G401 (cell line): ENCODE data around the gene KANK4. TPM values are rescaled to one million over a fixed set of nuclear protein-coding genes. Genes with fewer than 3 reads are reported as not detected.

Source experiments
- DNase-seq: peaks from one replicate; pipeline ENCODE4 v3.0.0-alpha.2; 2015; ENCODE audit warnings: low spot score
- in situ Hi-C: cut with HindIII; loops from 2 replicates; pipeline ENCODE4 v1.10.0; 2016; ENCODE audit warnings: low sequenced_read_pairs, mixed read lengths
- total RNA-seq: library from RNA; depleted of rRNA; stranded (reverse); fragments of >200 nt; shearing (Covaris generic); gene quantifications from 2 replicates; pipeline ENCODE4 v1.2.3, GENCODE V29; 2014

The KANK4 gene
- total RNA-seq, 1 experiment from 2014 or later, result not detected

- in situ Hi-C loops, result no loop called here
These were observed 10.6 kb downstream of the KANK4 start for GRCh38 chr1:62308606-62309005.

DNA sequence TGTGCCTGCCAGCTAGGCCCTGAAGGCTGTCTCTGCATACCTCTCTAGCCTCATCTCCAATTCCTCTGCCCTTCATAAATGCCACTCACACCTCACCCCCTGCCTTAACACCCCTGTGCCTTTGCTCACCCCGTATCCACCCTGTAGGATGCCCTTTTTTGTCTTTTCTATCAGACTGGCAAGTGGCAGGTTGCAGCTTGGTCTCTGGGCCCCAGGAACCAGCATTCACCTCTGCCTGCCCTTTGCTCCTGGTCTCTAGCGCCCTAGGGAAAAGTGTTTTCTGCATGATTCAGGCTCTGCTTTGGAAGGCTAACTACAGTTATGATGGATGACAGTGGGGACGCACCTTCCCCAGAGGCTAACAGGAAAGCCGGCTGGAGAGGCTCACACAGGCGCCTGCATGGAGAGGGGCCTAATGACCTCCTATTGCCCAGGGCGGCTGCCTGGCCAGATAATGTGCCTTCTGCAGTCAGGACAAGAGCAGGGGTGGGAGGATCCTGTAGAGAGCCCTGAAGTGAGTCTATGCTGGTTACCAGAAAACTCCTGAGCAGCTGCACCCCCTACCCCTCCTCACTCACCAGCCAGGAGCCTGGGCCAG, 11.2 kb downstream of the KANK4 start:
- in situ Hi-C loops, result no loop called here
- DNase-seq, result no peak

More at GRCh38 chr1:62308606-62309005, 10.6 kb downstream of the KANK4 start:
- no peak for DNase-seq

GRCh38 chr1:62307446-62307845, 11.8 kb downstream of the KANK4 start:
- in situ Hi-C loops, result no loop called here
- DNase-seq, result no peak

DNA sequence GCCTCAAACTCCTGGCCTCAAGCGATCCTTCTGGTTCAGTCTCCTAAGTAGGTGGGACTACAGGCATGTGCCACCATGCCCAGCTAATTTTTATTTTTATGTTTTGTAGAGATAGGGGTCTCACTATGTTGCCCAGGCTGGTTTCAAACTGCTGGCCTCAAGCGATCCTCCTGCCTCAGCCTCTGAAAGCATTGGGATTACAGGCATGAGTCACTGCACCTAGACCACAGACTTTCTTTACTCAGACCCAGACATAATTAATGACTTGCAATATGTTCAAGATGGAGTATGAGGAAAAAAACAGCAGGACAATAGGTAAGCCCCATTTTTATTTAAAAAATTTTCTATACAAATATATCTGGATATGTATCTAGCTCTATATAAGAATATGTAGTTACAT, 13.2 kb downstream of the KANK4 start:
- no peak for DNase-seq
- in situ Hi-C loops, result no loop called here

DNA sequence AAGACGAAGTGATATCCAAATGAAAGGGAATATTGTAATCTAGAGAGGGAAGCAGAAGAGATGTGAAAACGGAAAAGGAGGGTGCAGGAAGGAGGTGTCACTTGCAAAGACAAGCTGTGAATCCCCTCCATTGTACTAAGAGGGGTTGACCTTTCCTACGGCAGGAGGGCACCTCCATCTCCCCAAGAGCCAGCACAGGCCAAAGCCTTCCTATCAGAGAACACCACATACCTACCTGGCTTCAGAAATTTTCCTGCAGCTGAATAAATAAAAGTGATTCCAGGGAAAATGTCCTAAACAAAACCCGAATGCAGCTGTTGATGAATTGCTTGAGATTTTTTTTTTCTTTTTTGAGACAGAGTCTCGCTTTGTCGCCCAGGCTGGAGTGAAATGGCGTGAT, 14.3 kb downstream of the KANK4 start:
- no peak for DNase-seq

GRCh38 chr1:62304515-62304914, 14.7 kb downstream of the KANK4 start:
- in situ Hi-C loops, result no loop called here
- DNase-seq, result no peak

More for the DNA sequence above, 14.3 kb downstream of the KANK4 start:
- in situ Hi-C loops, result no loop called here

DNA sequence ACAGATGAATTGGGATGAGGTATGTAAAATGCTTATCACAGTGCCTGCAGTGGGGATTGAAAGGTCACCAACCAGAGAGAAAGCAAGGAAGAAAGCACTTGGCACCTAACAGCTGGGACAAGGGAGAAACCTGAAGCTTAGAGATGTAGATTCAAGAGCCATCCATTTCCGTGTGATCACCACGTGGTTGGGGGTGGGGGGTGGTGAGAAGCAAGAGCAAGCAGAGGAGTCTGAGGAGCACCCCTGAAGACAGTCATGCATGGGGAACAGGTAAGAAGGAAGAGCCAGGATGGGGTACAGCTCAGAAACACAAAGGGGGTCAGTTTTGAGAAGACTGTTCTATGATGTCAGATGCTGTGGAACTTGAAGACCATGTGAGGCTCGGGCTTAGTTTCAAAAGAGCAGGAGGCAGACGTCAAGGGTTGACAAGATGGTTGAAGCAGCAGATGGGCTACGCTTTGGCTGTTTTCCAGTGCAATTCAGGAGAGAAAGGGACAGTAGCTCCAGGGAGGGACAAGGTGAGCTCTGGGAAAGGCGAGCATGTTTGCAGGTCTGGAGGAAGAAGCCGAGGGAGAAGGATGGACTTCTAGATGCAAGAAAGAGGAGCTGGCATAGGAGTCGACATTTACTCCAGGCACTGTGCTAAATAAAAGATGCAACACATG, 17.4 kb downstream of the KANK4 start:
- in situ Hi-C loops, result no loop called here
- DNase-seq, result peak; percentile 84

DNA sequence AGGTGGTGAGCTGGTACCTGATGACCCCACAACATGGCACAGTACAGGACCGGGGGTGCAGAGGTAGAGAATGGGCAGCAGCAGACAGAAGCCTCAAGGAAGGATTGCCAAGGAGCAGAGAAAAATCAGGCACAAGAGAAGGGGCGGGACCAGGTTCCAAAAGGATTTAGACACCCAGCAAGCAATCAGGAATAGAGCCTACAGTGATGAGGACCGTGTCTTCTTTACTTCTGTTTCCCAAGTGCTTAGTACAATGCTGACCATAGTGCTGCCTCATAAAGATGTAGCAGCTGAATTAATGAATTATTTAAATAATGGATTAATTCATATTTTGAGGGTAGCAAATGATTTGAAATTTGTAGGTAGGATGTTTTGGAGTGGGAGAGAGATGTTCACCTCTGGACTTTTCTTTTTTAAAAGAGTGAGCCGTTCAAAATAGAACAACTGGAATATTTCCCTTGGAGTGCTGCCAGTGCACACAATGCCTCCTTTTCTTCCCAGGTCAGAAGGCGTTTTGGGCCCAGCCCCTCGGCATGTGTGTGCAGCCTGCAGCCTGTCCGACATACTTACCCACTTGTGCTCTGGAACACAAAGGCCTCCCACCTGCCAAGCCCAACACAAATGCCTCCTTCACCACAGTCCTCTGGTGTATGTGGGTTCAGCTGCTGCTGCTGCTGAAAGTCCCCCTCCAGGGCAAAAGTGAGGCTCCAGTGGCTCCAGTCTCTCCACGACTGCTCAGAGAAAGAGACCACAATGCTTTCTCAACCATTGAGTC, 19.6 kb downstream of the KANK4 start:
- in situ Hi-C loops, result no loop called here
- DNase-seq, result no peak

DNA sequence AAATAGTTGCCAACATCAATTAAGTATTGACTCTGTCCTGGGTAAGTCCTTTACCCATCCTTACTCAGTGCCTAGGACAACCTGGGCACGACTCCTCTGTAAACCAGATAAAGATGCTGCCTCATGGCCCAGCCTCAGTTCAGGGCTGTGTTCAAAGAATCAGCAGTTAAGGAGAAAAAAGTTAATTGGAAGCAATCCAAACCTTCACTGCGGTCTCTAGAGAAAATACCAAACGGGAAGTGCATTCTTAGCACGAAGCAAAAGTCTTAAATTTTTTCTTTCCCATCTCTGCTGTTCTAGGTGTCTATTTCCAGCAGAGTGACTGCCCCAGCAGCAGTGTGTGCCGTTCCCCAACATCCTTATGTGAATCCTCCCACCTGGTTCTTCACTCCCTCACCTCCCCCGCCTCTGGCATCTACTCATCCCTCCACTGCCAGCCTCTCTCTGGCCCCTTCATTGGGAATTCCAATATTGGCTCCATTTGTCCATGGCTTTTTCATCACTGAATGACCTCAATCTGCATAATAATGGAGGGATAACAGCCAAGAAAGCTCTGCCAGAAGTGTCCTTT, 23.2 kb downstream of the KANK4 start:
- DNase-seq, result no peak
- in situ Hi-C loops, result no loop called here

- no peak for DNase-seq
- in situ Hi-C loops, result no loop called here
These were observed 25.0 kb downstream of the KANK4 start for GRCh38 chr1:62294261-62294660.

- DNase-seq, result no peak
- in situ Hi-C loops, result no loop called here
These were observed 30.6 kb downstream of the KANK4 start for GRCh38 chr1:62288662-62289061.

- no peak for DNase-seq
- in situ Hi-C loops, result no loop called here
These were observed 31.0 kb downstream of the KANK4 start for GRCh38 chr1:62288224-62288623.

DNA sequence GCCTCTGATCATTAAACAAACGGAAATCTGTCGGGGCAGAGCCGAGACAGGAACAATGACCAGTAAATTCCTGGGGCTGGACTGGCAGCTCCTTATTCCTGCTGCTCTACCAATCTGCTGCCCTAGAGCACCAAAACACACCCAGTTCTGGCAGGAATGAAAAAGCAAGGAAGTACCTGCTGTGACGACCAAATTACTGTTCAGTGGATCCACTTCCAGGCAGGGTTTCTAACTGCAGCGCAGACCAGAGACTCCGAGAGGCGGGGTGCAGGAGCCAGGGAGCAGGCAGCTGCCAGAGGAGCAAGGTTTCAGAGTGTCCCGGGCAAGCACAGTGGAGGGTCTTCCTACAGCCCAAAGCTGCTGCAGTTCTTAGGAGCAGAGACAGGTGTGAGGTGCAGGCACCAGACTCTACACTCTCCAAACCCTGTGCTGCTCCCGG, 32.4 kb downstream of the KANK4 start:
- in situ Hi-C loops, result no loop called here
- DNase-seq, result peak; percentile 88

- in situ Hi-C loops, result no loop called here
- DNase-seq, result peak; percentile 72
These were observed 33.0 kb downstream of the KANK4 start for GRCh38 chr1:62285984-62286785.

DNA sequence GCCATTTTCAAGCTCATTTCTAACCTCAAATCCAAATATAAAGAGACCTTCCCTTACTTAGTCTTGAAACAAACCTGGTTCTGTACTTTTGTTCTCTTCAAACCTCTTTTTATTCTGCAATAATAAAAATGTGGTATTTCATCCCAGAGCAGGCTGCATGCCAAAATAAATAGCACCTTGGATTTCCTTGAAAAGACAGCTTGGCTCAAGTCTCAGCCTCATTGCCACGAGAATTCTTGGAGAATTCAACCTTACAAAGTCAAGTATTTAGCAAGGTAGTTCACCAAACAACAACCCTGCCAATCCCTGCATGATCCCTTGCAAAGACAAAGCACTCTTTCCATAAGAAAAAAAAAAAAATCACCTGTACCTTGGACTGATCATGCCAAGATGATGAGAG, 33.8 kb downstream of the KANK4 start:
- in situ Hi-C loops, result no loop called here
- no peak for DNase-seq

- in situ Hi-C loops, result no loop called here
- DNase-seq, result no peak
These were observed 35.2 kb downstream of the KANK4 start for GRCh38 chr1:62283986-62284385.

GRCh38 chr1:62282909-62283755, 36.1 kb downstream of the KANK4 start:
- in situ Hi-C loops, result no loop called here
- DNase-seq, result no peak

DNA sequence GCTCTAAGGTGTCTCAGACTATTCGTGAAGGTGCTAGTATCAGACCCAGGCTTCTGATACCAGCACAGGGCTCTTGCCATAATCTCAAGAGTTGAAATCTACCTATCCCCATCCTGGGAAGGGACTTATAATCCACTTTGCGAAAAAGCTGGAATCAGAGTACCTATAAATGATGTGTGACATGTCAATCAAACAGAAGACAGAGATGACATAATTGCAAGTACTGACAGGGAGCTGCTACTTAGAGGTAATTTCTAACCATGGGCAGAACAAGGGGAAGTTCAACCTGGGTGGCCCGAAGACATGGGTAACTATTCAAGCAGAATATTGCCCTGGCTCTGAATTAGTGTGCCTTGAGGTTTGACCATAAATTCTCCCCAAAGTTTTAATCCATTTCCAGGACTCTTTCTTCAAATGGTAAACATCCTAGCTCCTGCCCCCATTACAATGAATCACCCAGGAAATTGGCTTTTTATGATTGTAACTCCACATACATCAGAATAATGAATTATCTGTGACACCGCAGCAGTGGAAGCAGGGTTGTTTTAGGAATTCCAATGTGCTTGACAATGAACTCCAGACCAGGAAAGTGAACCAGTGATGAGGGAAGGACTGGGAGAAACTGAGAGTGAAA, 37.2 kb downstream of the KANK4 start:
- no peak for DNase-seq
- in situ Hi-C loops, result no loop called here
